Hematopoietic multipotent progenitor cell (in vitro differentiated cells): ENCODE results near the gene PPP2R2B. TPM values are rescaled to one million over a fixed set of nuclear protein-coding genes. Genes with fewer than 3 reads are reported as not detected.

Experiments used
- DNase-seq, 3 donors: peaks; one replicate each; pipeline ENCODE4 v3.0.0-alpha.2; 2011 to 2015; ENCODE audit warnings: low read depth in 2 of 3, low spot score in 2 of 3
- total RNA-seq: library from RNA; depleted of rRNA; stranded (reverse); fragments of >200 nt; gene quantifications from one replicate; pipeline ENCODE4 v1.2.3, GENCODE V29; 2012

PPP2R2B gene
- total RNA-seq, 1 donor: 1.6 TPM

GRCh38 chr5:146667633-146668272 is 210.8 kb downstream of the PPP2R2B start:
- no peak for DNase-seq

DNA sequence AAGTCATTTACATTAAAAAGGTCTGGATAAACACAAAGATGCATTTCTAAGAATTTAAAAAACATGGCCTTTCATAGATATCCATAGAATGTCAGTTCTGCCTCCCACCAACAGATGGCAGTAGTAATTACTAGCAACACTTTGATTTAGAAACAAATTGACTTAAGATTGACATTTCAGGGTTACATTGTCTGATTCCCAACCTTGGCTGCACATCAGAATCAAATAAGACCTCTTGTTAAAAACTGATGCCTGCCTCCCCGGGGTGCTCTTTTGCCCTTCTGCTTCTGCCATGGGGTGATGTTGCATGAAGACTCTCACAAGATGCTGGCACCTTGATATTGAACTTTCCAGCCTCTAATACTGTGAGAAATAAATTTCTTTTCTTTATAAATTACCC is 216.3 kb downstream of the PPP2R2B start:
- DNase-seq: peak; percentile 4 to 68 (median 20)

DNA sequence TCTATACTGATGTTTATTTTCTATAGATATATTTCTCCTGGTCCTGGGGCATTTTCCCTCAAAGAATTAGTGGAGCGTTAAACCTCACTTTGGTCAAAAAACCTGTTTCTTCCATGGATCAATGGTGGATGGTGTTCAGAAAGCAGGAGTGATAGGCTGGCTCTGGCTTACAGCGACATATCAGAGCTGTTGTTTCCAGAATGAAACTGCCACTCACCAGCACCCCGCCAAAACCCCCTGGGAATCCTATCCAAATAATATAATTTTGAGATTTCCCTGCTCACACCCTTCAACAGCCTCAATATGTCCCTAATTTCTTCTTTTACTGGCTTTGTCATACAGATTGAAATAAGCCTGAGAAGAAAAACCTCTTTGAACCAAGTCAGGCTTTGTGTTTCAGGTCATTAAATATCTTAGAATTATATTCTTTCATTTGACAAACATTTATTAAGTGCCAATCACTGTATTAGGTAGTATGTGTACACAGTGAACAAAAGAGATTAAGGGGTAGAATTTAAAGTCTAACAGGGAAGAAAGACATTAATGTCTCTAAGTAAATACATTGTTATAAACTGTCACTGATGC is 218.1 kb downstream of the PPP2R2B start:
- DNase-seq: no peak

DNA sequence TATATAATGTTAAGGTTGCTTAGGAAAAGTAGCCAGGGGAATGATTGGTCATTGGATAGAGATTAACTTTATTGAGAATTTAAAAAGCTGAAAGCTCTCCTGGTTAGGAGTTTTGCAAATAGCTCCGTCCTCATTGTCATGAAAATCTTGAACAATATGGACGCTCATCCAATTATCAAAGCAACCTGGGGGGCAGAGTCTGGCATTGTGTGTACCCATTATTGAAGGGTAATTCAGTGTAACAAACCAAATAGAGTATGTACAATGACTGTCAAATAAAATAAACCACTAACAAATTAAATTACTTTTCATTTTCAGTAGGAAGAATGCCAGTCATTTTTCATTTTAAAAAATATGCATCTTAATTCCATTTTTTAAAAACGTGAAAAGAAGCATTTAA is 218.6 kb downstream of the PPP2R2B start:
- no peak for DNase-seq

- no peak for DNase-seq
Observed at GRCh38 chr5:146656703-146657102, 221.9 kb downstream of the PPP2R2B start.

DNA sequence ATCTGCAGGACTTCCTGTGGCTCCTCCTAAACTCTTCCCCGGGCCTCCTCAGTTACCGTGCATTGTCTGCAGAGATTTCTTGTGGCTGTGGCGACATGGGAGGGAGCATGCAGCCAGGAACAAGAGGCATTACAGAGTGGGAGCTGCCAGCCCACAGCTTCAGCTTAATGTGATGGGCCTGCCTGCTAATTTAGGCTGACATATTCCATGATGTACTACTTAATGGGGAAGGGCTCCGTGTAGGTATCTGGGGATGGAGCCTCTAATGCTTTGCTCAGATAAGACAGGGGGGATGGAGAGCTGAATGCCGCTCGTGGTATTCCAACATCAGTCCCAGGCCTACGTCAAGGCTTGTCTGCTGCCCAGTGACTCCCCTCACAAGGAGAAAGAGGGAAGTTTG is 225.0 kb downstream of the PPP2R2B start:
- no peak for DNase-seq

GRCh38 chr5:146652547-146652946 is 226.0 kb downstream of the PPP2R2B start:
- no peak for DNase-seq

DNA sequence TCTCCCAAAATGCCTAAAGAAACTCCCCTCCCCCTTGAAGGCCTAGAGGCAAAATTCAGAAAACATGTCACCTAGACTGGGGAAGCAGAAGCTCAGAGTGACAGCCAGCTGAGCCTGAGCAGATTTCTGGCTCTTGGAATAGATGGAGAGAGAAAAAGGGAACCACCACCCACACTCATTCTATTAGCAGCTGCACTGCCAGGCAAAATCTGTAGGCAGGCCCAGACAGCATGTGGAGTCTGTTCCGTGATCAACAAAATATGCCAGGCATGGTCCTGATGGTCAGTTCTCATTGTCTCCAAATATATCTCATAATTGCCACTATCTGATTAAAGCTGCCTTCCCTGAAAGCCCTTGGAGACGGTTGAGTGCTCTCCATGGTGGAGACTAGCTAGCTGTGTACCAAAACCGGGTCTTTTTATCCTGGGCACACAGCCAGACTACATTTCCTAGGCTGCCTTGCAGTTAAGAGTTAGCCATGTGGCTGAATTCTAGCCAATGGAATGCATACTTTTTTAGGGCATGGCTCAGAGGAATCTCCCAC is 230.8 kb downstream of the PPP2R2B start:
- no peak for DNase-seq

GRCh38 chr5:146646441-146646840 is 232.1 kb downstream of the PPP2R2B start:
- DNase-seq: no peak

DNA sequence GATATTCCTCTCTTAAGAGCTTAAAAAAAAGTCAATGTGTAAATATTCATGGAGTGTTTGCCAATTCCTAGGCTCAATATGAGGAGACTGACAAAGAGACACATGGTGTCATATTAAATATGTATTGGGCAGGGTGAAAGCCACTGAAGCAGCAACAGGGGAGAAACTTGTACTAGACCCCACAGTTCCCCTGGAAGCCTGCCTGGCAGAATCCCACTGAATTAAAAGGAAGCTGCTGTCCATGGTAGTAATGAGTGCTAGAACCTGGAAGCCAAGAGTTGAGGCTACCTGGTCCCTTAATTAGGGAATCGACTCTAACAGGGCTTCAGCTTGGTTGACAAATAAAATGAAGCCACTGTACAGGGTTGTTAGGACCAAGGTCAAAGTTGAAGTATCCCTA is 233.2 kb downstream of the PPP2R2B start:
- DNase-seq: no peak

DNA sequence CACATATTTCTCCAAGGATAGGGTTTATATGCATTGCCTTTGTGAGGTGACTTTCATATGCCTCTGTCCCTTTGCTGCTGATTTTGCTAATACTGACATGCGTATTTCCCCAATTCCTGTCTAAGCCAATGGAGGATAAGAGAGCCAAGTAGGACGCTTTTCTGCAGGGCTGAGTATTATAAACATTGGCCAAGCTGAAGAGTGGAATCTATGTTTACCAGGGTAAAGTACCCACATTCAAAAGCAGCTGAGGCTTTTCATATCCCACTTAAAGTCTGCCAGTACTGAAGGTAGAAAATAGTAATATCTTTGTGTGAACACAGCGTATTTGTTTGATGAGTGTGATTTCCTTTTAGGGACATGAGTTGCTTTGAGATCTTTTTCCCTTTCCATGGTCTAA is 233.7 kb downstream of the PPP2R2B start:
- no peak for DNase-seq

DNA sequence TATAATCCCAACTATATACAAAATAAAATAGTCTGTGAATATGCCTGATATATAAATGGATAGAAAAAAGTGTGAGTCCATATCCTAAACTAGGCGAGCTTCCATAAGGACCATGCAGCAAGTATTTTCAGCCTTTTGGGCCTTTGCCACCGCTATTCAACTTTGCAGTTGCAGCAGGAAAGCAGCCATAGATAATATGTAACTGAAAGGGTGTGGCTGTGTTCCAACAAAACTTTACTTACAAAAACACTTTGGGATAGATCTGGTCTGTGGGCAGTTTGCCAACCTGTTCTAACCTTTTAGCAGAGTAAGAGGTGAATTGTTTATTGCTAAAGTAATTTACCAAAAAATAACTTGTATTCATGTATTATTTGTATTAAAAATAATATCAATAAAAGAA is 234.8 kb downstream of the PPP2R2B start:
- no peak for DNase-seq

GRCh38 chr5:146642410-146642809 is 236.1 kb downstream of the PPP2R2B start:
- no peak for DNase-seq

DNA sequence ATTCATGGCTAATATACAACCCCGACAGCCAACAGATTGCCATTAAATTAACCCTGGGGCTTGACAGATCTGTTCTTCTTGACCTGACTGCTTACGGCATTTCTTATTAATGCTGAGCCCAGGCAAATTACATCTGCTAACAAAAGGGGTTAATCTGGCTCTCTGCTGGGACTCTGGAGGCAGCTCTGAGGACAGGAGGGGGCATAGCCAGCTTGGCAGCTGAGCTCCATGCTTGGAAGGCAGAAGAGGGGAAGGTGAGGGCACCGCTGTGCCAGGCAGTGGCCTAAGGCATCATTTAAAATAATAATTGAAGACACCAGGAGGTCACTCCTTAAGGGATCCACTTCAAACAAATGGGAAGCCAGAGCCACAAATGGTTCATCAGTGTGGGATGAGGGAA is 236.6 kb downstream of the PPP2R2B start:
- no peak for DNase-seq

GRCh38 chr5:146640285-146640896 is 238.2 kb downstream of the PPP2R2B start:
- DNase-seq: no peak

DNA sequence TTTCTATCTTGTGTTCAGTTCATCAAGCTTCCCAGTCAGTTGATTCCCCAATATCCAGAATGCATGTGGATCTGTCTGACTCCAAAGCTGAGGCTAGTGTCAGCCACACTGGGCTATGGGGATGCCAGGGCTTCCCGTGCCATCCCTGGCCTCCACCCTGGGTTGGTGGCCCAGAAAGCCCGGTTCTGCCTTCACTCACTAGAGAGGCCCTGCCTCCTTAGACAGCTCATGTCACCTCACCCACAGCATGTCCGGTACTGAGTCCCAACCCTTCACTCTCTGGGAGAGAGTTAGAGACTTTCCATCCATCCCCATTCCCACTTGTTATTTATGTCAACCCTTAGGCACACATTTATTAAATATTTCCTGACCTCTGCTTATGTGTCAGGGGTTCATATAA is 243.1 kb downstream of the PPP2R2B start:
- DNase-seq: no peak

DNA sequence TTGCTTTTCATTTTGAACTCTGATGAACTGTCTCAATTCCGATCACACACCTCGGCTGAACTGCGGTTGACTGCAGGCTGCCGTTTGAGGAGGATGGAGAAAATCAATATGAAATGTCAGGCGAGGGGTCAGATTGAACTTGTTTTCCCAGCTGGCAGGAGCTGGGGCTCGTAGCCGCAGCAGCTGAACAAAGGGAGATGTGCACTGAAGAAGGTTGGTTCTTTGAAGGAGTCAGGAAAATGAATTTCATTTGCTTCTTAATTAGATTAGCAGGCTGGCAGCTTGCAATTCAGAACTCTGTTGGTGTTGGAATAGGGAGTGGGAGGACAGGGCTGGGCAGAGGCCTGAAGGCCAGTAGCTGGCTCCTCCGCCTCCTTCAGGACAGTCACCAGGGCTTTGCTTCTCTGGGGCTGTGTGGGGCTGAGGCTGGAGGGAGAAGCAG is 245.2 kb downstream of the PPP2R2B start:
- no peak for DNase-seq

DNA sequence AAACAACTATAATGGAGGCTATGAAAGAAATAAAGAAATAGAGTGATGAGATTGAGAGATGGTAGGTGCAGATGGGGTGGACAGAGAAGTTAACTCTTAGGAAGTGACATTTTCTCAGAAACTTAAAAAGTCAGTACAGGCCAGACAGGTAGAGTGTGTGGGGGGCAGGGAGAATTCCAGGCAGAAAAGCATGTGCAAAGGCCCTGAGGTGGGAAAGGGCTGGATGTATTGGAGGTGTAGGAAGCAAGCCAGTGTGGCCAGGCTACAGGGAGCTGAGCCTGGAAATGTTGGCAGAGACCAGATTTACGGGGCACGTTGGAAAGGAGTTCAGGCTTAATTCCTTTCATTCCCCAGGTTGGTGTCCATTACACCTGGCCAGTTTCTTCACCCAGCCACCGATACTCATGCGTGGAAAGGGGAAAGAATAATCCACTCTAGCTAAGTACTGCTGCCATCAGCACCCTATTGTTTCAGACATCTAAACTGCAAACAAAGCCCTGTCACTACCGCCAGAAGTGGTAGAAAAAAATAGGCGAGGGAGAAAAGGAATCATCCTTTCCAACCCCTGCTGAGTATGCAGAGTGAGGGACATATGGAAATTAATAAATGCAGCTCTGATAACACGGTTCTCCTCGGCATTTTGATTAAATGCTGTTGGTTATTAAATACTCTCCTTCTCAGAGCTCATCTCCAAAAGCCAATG is 245.8 kb downstream of the PPP2R2B start:
- DNase-seq: no peak

DNA sequence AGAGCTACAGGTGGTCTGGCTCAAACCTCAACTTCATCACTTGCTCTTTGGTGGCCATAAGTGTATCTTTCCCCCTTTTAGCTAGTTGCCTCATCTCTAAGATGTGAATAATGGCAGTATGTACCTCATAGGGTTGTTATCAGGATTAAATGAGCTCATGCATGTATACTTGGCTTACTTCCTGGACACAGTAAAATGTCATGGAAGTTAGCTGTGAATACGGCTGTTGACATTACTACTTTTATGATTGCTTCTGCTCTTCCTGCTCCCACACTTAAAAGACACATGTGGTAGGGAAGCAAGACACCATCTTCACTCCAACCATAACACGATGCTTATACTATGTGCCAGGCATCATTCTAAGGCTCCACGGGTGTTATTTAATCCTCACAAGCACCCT is 248.1 kb downstream of the PPP2R2B start:
- DNase-seq: no peak

DNA sequence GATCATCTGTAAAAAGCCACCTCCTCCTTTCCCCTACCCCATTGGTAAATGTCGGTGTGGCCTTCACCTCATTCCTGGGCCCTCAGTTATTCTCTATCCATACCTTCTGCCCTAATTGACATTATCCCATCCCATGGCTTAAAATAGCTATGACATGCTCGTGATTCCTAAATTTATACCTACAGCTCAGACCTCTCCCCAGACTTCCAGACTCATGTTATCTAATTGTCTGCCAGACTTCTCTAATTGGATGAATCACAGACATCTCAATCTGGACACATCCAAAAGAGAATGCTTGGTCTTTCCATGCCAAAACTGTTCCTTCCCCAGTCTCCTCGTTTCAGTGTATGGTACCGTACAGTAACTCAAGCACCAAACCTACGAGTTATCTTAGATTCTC is 249.6 kb downstream of the PPP2R2B start:
- no peak for DNase-seq

DNA sequence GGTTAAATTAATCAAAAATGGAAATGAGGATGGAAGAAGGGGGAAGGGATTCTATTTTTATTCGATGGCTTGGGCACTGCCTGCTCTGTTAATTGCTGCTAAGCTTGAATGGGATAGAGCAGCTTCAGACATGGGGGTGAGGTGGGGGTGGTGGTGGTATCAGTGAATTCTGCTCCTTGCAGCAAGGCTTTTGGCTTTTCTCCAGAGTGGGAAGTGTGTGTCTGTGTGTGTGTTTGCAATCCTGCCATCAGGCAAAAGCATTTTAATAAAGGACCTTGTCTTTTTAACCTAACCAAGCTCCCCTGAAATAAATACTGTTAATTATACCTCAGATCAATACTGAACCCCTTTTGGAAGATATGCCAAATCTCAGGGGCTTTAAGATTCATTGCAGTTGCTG is 251.6 kb downstream of the PPP2R2B start:
- DNase-seq: no peak
